K562 (cell line): ENCODE measurements around the gene ARHGAP10.

Experiments
- KDM1A ChIP-seq, 2 experiments: fragments of 450-650 bp; IDR thresholded peaks; 2 replicates each; pipeline ENCODE4 v1.6.1; 2016; ENCODE audit warnings: mild to moderate bottlenecking in 2 of 2
- TRIM28 ChIP-seq: fragments of 450-650 bp; IDR thresholded peaks from 2 replicates; pipeline ENCODE4 v1.6.1; 2017

GRCh38 chr4:148081267-148081666 is 349.4 kb downstream of the ARHGAP10 start:
- TF ChIP-seq KDM1A (IDR thresholded peaks at IDR 0.05) (no peak), TRIM28 (no peak)
